HG03442 (cell line): ENCODE measurements around the gene ASB3.
A peak's percentile ranks its signal among the peaks of the same experiment; 100 is the strongest.
"Not testable (repeated sequence)": the region's sequence is repeated elsewhere in the genome, so short reads cannot be mapped to it uniquely, and the experiment has no call there.

Source experiments
- ATAC-seq: cut with Tn5 transposase; IDR thresholded peaks from one replicate; pipeline ENCODE4 v1.9.1; 2021; ENCODE audit warnings: mild to moderate bottlenecking, moderate library complexity; ENCODE audit not compliant: unreplicated experiment

ASB3 gene

DNA sequence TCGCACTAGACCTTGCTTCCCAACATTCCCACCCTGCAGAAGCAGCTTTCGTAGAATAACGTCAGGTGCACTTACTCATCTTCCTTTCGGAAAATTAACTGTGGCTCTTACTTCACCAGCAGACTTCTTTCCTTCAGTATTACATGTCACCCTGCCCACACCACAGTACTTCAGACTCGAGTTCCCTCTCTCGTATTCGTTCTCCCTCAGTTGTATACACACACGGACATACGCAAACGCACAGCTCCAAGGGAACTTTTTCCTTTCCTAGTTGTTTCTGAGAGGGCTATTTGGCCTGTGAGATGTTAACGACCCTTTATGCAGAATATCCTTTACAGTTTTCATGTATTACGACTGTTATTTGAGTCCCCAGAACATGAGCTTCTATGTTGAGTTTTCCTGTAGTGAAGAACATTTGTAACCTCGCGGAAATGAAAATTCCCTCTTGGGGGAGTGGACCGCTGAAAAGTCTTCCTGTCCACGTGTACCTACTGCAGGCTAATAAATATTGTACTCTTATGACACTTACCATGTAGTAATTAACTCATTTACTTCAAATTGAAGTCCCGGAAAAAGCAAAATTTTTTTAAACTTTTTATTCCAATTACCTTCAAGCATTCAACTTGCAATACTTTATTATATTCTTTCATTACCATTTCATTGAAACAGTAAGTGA is 999 bp upstream of the ASB3 start:
- no peak for ATAC-seq

GRCh38 chr2:53786352-53786704 is 425 bp downstream of the ASB3 start:
- peak; percentile 11 for ATAC-seq

- ATAC-seq = no peak
Observed at GRCh38 chr2:53785366-53785765, 1.4 kb downstream of the ASB3 start.

DNA sequence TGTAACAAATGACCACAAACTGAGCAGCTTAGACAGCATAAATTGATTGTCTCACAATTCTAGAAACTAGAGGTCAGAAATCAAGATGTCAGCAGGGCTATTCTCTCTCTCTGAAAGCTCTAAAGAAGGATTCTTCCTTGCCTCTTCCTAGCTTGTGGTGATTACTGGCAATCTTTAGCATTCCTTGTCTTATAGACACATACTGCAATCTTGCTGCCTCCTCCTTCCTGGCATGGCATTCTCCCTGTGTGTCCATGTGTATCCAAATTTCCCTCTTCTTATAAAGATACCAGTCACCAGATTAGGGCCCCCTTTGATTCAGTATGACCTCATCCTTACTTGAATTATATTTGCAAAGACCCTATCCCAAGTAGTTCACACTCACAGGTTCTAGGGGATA is 2.3 kb downstream of the ASB3 start:
- ATAC-seq = no peak

- ATAC-seq = no peak
Observed at GRCh38 chr2:53782676-53783075, 4.1 kb downstream of the ASB3 start.

- no peak for ATAC-seq
Observed at GRCh38 chr2:53780056-53780455, 6.7 kb downstream of the ASB3 start.

DNA sequence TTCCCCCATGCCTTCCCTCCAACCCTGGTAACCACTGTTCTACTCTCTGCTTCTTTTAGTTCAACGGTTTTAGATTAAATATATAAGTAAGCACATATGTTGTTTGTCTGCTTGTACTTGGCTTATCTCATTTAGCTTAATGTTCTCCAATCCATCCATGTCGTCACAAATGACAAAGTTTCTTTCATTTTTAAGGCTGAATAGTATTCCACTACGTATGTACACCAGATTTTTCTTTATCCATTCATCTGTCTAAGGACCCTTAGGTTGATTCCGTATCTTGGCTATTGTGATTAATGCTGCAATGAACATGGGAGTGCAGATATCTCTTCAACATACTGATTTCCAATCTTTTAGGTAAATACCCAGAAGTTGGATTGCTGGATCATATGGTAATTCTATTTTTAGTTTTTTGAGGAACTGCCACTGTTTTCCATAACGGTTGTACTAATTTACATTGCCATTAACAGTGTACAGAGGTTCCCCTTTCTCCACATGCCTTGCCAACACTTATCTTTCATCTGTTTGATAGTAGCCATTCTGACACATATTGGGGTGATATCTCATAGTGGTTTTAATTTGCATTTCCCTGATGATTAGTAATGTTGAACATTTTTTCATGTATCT is 8.1 kb downstream of the ASB3 start:
- no peak for ATAC-seq

- no peak for ATAC-seq
Observed at GRCh38 chr2:53777134-53777533, 9.6 kb downstream of the ASB3 start.

- no peak for ATAC-seq
Observed at GRCh38 chr2:53770264-53770663, 16.5 kb downstream of the ASB3 start.

DNA sequence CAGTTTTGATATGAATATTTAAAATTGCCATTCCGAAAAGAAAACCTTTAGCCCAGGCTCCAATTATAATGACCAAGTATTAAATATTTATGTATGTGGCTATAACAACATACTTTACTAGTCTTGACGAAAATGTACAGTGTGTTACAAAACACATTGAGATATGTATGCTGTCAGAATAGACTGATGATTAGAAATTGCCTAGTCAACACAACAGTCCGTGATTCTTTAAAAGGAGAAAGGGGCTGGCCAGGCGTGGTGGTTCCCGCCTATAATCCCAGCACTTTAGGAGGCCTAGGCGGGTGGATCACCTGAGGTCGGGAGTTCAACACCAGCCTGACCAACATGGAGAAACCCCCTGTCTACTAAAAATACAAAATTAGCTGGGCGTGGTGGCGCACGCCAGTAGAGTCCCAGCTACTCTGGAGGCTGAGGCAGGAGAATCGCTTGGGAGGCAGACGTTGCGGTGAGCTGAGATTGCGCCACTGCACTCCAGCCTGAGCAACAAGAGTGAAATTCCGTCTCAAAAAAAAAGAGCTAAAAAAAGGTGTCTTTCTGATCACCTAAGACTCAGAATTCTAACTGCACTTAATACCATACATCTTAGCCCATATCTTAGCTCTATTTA is 17.3 kb downstream of the ASB3 start:
- no peak for ATAC-seq

- peak; percentile 35 for ATAC-seq
Observed at GRCh38 chr2:53768242-53768542, 18.6 kb downstream of the ASB3 start.

DNA sequence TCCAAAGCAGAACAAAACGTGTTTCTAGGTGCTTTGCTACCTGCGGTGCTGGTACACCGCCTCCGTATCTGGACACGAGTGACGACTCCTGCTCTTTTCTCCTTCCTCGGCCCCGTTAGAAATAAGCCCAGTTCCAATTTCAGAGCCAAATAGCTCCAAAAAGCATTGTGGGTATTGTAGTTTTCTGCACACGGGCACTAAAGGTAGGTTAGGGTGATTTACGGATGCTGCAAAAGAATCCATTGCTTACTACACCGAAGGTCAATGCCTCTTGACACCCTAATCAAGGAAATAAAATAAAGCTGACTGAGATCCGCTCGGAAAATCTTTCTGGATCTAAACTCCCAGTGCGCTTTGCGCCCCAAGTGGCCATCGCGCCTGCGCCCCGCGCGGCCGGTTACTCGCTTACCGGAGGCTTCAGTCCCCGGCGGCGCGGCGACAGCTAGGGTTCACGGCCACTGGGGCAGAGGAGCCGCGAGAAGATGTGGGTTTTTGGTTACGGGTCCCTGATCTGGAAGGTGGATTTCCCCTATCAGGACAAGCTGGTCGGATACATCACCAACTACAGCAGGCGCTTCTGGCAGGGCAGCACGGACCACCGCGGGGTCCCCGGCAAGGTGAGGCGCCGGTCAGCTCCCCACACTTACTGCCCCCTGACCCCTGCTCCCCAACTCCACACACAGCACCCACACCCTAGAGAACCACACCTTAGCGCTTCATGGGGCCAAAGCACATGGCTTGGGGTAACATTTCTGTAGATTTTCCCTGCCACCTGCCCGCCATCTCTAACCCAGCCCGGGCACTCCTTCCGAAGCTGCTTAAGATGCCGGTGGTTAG is 19.1 kb downstream of the ASB3 start, which contains the start of gene CHAC2:
CHAC2 (plus strand) TSS at position 400 of the 837 bp plus-strand sequence; CDS start at position 483, 83 bp downstream.
- ATAC-seq = peak; percentile 92

DNA sequence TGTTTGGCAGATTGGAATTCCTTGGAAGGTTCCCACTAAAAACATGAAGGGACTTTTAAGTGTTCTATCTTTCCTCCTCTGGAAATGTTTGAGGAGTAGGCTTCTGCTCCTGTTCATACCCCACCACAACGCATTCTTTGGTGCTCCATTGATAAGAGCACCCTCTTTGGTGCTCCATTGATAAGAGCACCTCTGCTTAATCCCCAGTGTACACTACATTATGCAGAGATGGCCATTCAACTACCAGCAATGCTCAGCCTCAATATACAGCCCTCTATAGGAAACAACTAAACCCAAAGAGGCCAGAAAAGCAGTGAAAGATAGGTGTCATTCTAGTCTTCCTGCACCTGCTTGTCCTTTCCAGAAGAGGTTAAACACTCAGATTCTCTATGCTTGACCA is 21.0 kb downstream of the ASB3 start:
- ATAC-seq = no peak

- not testable (repeated sequence) for ATAC-seq
Observed at GRCh38 chr2:53757206-53757605, 29.5 kb downstream of the ASB3 start.

GRCh38 chr2:53756644-53757043 is 30.1 kb downstream of the ASB3 start:
- ATAC-seq = no peak

- no peak for ATAC-seq
Observed at GRCh38 chr2:53755121-53755520, 31.6 kb downstream of the ASB3 start.

GRCh38 chr2:53753041-53753440 is 33.7 kb downstream of the ASB3 start:
- no peak for ATAC-seq

DNA sequence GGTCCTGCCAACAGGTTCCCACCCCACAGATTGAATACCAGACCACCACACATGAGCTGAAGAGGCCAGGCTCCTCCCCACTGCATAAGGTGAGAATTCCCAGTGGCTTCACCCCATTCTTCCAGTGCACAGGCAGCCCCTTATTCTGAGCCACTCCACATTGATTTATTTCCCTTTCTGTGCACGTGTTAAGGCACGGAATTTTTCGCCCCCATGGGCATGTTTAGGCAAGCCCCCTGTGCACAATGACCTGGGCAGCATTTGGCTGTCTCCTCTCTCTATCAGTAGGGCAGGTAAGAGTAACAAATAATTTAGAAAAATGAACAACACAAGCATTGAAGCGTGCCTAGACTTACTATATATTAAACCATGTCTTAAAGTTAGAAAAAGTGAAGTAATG is 34.4 kb downstream of the ASB3 start:
- no peak for ATAC-seq

DNA sequence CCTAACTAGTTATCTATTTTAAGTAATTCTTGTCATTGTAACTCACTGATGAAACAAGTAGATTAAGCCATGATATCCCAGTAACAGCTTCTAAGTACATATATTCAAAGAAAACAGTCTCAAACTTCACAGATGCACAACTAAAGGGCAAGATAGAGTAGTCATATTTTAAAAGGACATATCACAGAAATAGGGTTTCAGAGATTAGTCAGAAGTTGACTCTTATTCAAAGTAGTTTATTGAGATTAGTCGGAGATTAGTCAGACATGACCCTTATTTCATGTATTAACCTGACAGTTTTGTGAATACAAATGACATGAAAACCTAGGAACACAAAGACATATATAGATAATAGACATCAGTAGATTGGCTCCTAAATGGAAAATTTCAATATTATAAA is 35.0 kb downstream of the ASB3 start:
- peak; percentile 97 for ATAC-seq

- ATAC-seq = no peak
Observed at GRCh38 chr2:53750041-53750768, 36.5 kb downstream of the ASB3 start.
